Ectodermal cell (in vitro differentiated cells): ENCODE measurements around the gene CACNA2D3.

ENCODE experiments used
- H3K27ac ChIP-seq: 2 replicates; pipeline ENCODE4 v1.7.0; 2013; ENCODE audit warnings: mild to moderate bottlenecking, low read depth, low read length; ENCODE audit not compliant: insufficient read depth, poor library complexity, severe bottlenecking
- H3K27me3 ChIP-seq: 2 replicates; pipeline ENCODE4 v1.7.0; 2013; ENCODE audit warnings: mild to moderate bottlenecking, low read length; ENCODE audit not compliant: insufficient read depth, control insufficient read depth, poor library complexity, severe bottlenecking
- H3K36me3 ChIP-seq: one replicate; pipeline ENCODE4 v1.7.0; 2013; ENCODE audit warnings: low read length; ENCODE audit not compliant: control insufficient read depth, insufficient read depth
- H3K4me1 ChIP-seq: one replicate; pipeline ENCODE4 v1.7.0; 2013; ENCODE audit warnings: low read length; ENCODE audit not compliant: control insufficient read depth, insufficient read depth
- H3K4me3 ChIP-seq: 2 replicates; pipeline ENCODE4 v1.7.0; 2013; ENCODE audit warnings: low read depth, low read length, control low read depth; ENCODE audit not compliant: insufficient read depth
- H3K9me3 ChIP-seq: 2 replicates; pipeline ENCODE4 v1.7.0; 2013; ENCODE audit warnings: mild to moderate bottlenecking, low read length, moderate library complexity; ENCODE audit not compliant: control insufficient read depth
- whole genome bisulfite sequencing, 2 experiments: methylation state at CpG; one replicate each; pipeline ENCODE4 v1.1.7; 2013; ENCODE audit warnings: missing lambda C conversion rate in 2 of 2; 5-methylcytosine and 5-hydroxymethylcytosine counted together

CACNA2D3 gene

GRCh38 chr3:54755756-54756155 is 633.4 kb downstream of the CACNA2D3 start:
- no peaks in the 10 kb centered on the region for H3K9me3 ChIP-seq
- no peaks in the 10 kb centered on the region for H3K36me3 ChIP-seq
- no peaks in the 10 kb centered on the region for H3K27me3 ChIP-seq
- H3K4me1 ChIP-seq = no peaks in the 10 kb centered on the region
- H3K4me3 ChIP-seq = no peak overlapping the region
- H3K27ac ChIP-seq = no peak overlapping the region

GRCh38 chr3:54756330-54756731 is 634.0 kb downstream of the CACNA2D3 start:
- Histone ChIP-seq H3K27me3 (no peaks in the 10 kb centered on the region), H3K4me3 (no peak overlapping the region), H3K9me3 (no peaks in the 10 kb centered on the region), H3K27ac (no peak overlapping the region), H3K36me3 (no peaks in the 10 kb centered on the region), H3K4me1 (no peaks in the 10 kb centered on the region)
- 92 to 94% methylated on average over 6 to 7 of the region's 7 CpGs for WGBS, 2 experiments

- Histone ChIP-seq H3K4me1 (no peaks in the 10 kb centered on the region), H3K27ac (no peak overlapping the region), H3K27me3 (no peaks in the 10 kb centered on the region), H3K9me3 (no peaks in the 10 kb centered on the region), H3K36me3 (no peaks in the 10 kb centered on the region), H3K4me3 (no peak overlapping the region)
- 93 to 99% methylated on average over 3 of the region's 3 CpGs for WGBS, 2 experiments
Observed at GRCh38 chr3:54758461-54758860, 636.1 kb downstream of the CACNA2D3 start.

DNA sequence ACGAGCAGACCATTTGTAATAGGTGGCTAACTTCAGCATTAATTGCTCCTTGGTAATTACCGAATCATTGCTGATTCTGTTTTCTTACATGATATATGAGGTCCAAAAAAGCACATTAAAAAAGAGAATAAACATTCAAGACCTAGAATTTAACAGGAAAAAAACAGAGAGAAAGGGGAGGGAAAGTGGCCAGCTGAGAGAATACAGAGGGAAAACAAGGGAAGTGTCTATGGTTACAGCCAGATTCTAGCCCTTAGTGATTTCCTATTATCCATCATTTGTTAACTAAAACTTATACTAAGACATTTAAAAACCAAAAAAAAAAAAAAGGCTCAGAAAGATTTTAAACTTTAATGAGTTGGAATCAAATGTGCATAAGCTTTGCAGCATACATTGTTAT is 636.8 kb downstream of the CACNA2D3 start:
- Histone ChIP-seq H3K27ac (no peak overlapping the region), H3K4me3 (no peak overlapping the region), H3K4me1 (no peaks in the 10 kb centered on the region), H3K27me3 (no peaks in the 10 kb centered on the region), H3K36me3 (no peaks in the 10 kb centered on the region), H3K9me3 (no peaks in the 10 kb centered on the region)
- WGBS, 2 experiments = 72 to 100% methylated on average over 1 to 2 of the region's 2 CpGs

GRCh38 chr3:54760201-54760600 is 637.8 kb downstream of the CACNA2D3 start:
- H3K4me1 ChIP-seq = no peaks in the 10 kb centered on the region
- no peak overlapping the region for H3K4me3 ChIP-seq
- no peaks in the 10 kb centered on the region for H3K27me3 ChIP-seq
- H3K36me3 ChIP-seq = no peaks in the 10 kb centered on the region
- no peaks in the 10 kb centered on the region for H3K9me3 ChIP-seq
- WGBS, 2 experiments = 92 to 96% methylated on average over 2 of the region's 2 CpGs
- no peak overlapping the region for H3K27ac ChIP-seq

- 83 to 85% methylated on average over 1 of the region's 1 CpG for WGBS, 2 experiments
- H3K4me1 ChIP-seq = no peaks in the 10 kb centered on the region
Observed at GRCh38 chr3:54761637-54762036, 639.3 kb downstream of the CACNA2D3 start.

GRCh38 chr3:54764911-54765310 is 642.6 kb downstream of the CACNA2D3 start:
- H3K4me1 ChIP-seq = no peaks in the 10 kb centered on the region
- H3K27ac ChIP-seq = no peak overlapping the region
- H3K27me3 ChIP-seq = no peaks in the 10 kb centered on the region
- H3K9me3 ChIP-seq = no peaks in the 10 kb centered on the region
- no peaks in the 10 kb centered on the region for H3K36me3 ChIP-seq
- H3K4me3 ChIP-seq = no peak overlapping the region

More at GRCh38 chr3:54761637-54762036, 639.3 kb downstream of the CACNA2D3 start:
- Histone ChIP-seq H3K36me3 (no peaks in the 10 kb centered on the region), H3K27ac (no peak overlapping the region), H3K9me3 (no peaks in the 10 kb centered on the region), H3K4me3 (no peak overlapping the region), H3K27me3 (no peaks in the 10 kb centered on the region)

GRCh38 chr3:54771050-54771449 is 648.7 kb downstream of the CACNA2D3 start:
- no peaks in the 10 kb centered on the region for H3K9me3 ChIP-seq
- no peaks in the 10 kb centered on the region for H3K27me3 ChIP-seq
- peaks cover 5% of the 10 kb centered on the region for H3K4me1 ChIP-seq
- no peaks in the 10 kb centered on the region for H3K36me3 ChIP-seq
- WGBS, 2 experiments = 89 to 90% methylated on average over 2 of the region's 2 CpGs
- no peak overlapping the region for H3K4me3 ChIP-seq
- no peak overlapping the region for H3K27ac ChIP-seq

- H3K4me1 ChIP-seq = peaks cover 5% of the 10 kb centered on the region
- no peak overlapping the region for H3K4me3 ChIP-seq
- H3K9me3 ChIP-seq = no peaks in the 10 kb centered on the region
- WGBS, 2 experiments = 100% methylated on average over 1 to 2 of the region's 2 CpGs
- no peak overlapping the region for H3K27ac ChIP-seq
- H3K36me3 ChIP-seq = no peaks in the 10 kb centered on the region
- no peaks in the 10 kb centered on the region for H3K27me3 ChIP-seq
Observed at GRCh38 chr3:54772051-54772450, 649.7 kb downstream of the CACNA2D3 start.

DNA sequence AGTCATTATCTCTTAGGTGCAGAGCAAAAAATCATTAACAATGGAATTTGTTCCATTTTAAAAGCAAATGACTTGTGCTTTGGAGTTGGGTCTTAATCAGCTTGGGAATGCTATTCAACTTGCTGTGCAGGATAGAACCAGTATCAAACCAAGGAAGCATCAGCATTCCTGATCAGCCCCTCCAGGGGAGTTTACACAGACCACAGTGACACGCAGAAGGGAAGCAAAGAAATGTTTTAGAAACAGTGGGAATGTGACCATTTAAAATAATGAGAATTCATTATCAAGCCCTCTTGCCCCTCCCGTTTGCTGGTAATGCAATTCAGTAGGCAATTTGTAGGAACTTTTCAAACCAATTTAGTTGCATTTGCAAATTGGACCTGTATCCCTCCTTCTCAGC is 650.4 kb downstream of the CACNA2D3 start:
- H3K4me3 ChIP-seq = no peak overlapping the region
- no peaks in the 10 kb centered on the region for H3K9me3 ChIP-seq
- WGBS, 2 experiments = 57 to 94% methylated on average over 1 to 2 of the region's 2 CpGs
- no peak overlapping the region for H3K27ac ChIP-seq
- H3K27me3 ChIP-seq = no peaks in the 10 kb centered on the region
- no peaks in the 10 kb centered on the region for H3K36me3 ChIP-seq
- H3K4me1 ChIP-seq = peaks cover 5% of the 10 kb centered on the region

GRCh38 chr3:54773271-54773670 is 650.9 kb downstream of the CACNA2D3 start:
- WGBS, 2 experiments = 80 to 88% methylated on average over 2 to 4 of the region's 4 CpGs
- Histone ChIP-seq H3K36me3 (no peaks in the 10 kb centered on the region), H3K4me1 (peaks cover 5% of the 10 kb centered on the region), H3K4me3 (no peak overlapping the region), H3K27me3 (no peaks in the 10 kb centered on the region), H3K27ac (no peak overlapping the region), H3K9me3 (no peaks in the 10 kb centered on the region)
